Panc1 (cell line): Measurements from ENCODE around the gene MEOX2. TPM values are rescaled to one million over a fixed set of nuclear protein-coding genes. Genes with fewer than 3 reads are reported as not detected.

ENCODE experiments used
- ATAC-seq: fragments of 200-7000 bp; cut with Tn5 transposase; 2 replicates; pipeline ENCODE4 v1.9.1; 2020; ENCODE audit warnings: mild to moderate bottlenecking, moderate library complexity
- BruUV-seq: library from RNA; stranded (reverse); fragments of 400-500 nt; replicated peaks from 2 replicates; lab custom pipeline; 2021; lab: Mats Ljungman, UMichigan
- CTCF ChIA-PET: fragments of 300-600 bp; sonication (Branson Sonifier 250); formaldehyde crosslinking; loops from one replicate; lab custom pipeline; 2022; ENCODE audit warnings: antibody characterized with exemption; lab: Charles Lee
- POLR2A ChIA-PET: fragments of 300-600 bp; sonication (Branson Sonifier 250); formaldehyde crosslinking; loops from one replicate; lab custom pipeline; 2022; ENCODE audit warnings: antibody characterized with exemption; lab: Charles Lee
- DNase-seq: peaks from one replicate; pipeline ENCODE4 v3.0.0-alpha.2; 2010; ENCODE audit warnings: low read depth, low spot score
- H3K27ac ChIP-seq: 2 replicates; pipeline ENCODE4 v1.5.1; 2011; ENCODE audit warnings: mild to moderate bottlenecking, low read length, inconsistent platforms
- H3K27me3 ChIP-seq: fragments of 200-500 bp; sonication (Bioruptor generic); 2 replicates; pipeline ENCODE4 v1.6.0; 2014; ENCODE audit warnings: low read length, inconsistent platforms; ENCODE audit not compliant: control insufficient read depth, insufficient read depth
- H3K36me3 ChIP-seq: fragments of 200-500 bp; sonication (Bioruptor generic); 2 replicates; pipeline ENCODE4 v1.5.1; 2014; ENCODE audit warnings: inconsistent platforms, mild to moderate bottlenecking, low read length, moderate library complexity; ENCODE audit not compliant: control insufficient read depth, insufficient read depth
- H3K4me1 ChIP-seq: 2 replicates; pipeline ENCODE4 v1.5.1; 2011; ENCODE audit warnings: inconsistent platforms, mild to moderate bottlenecking, low read length, moderate library complexity; ENCODE audit not compliant: control insufficient read depth, insufficient read depth
- H3K4me3 ChIP-seq, 2 experiments: 2 replicates each; pipeline ENCODE4 v1.5.1; 2011 to 2012; ENCODE audit warnings: low read depth in 2 of 2, low read length in 2 of 2, mild to moderate bottlenecking in 2 of 2, inconsistent platforms in 1 of 2, moderate library complexity in 1 of 2
- H3K9me3 ChIP-seq: fragments of 200-500 bp; sonication (Bioruptor generic); 2 replicates; pipeline ENCODE4 v1.5.1; 2014; ENCODE audit warnings: low read depth, mild to moderate bottlenecking, inconsistent platforms, low read length, moderate library complexity; ENCODE audit not compliant: control insufficient read depth, insufficient read depth
- CTCF ChIP-seq: fragments of 450-650 bp; IDR thresholded peaks from 2 replicates; pipeline ENCODE4 v1.5.1; 2017; ENCODE audit warnings: mild to moderate bottlenecking
- POLR2AphosphoS5 ChIP-seq: IDR thresholded peaks from 2 replicates; pipeline ENCODE4 v1.6.1; 2012; ENCODE audit warnings: mild to moderate bottlenecking, low read depth, low read length, moderate library complexity
- REST ChIP-seq, 2 experiments: IDR thresholded peaks; 2 replicates each; pipeline ENCODE4 v1.6.1; 2011 to 2012; ENCODE audit warnings: low read depth in 2 of 2, control low read depth in 1 of 2, low read length in 1 of 2, mild to moderate bottlenecking in 1 of 2, moderate library complexity in 1 of 2; ENCODE audit not compliant: insufficient read depth in 1 of 2
- SIN3A ChIP-seq: IDR thresholded peaks from 2 replicates; pipeline ENCODE4 v1.6.1; 2012; ENCODE audit warnings: low read depth, mild to moderate bottlenecking, low read length, moderate library complexity, borderline replicate concordance; ENCODE audit not compliant: insufficient read depth
- TCF7L2 ChIP-seq: IDR thresholded peaks from 2 replicates; pipeline ENCODE4 v1.6.1; 2011; ENCODE audit warnings: mild to moderate bottlenecking, low read depth, low read length, inconsistent platforms
- in situ Hi-C: cut with HindIII; loops from 2 replicates; pipeline ENCODE4 v1.10.0; 2016; ENCODE audit warnings: low sequenced_read_pairs, low pct_unique_long_range_greater_than_20kb
- intact Hi-C: fragments of 100-400 bp; cut with micrococcal nuclease; formaldehyde crosslinking; loops from one replicate; pipeline ENCODE4 v1.10.0; 2022; ENCODE audit not compliant: unreplicated experiment
- total RNA-seq: library from RNA; stranded (reverse); gene quantifications from one replicate; pipeline ENCODE4 v1.2.1, GENCODE V29; 2021; ENCODE audit not compliant: unreplicated experiment

Gene MEOX2
- total RNA-seq, 1 experiment from 2014 or later, result not detected

GRCh38 chr7:15566476-15566875, 120.0 kb downstream of the MEOX2 start:
- POLR2A ChIA-PET, result interaction anchor here (0.6 kb wide), 1 partner anchor 217 kb away, joined by 6 read pairs; no protein-coding TSS in a partner anchor
- CTCF ChIA-PET, result no interaction called here
- ATAC-seq (no peak), DNase-seq (no peak)
- Histone ChIP-seq H3K4me1 (no peaks in the 10 kb centered on the region), H3K36me3 (no peaks in the 10 kb centered on the region), H3K27ac (no peak overlapping the region), H3K9me3 (no peaks in the 10 kb centered on the region), H3K27me3 (no peaks in the 10 kb centered on the region), H3K4me3 (no peak overlapping the region)
- TF ChIP-seq SIN3A, result no peak
- TF ChIP-seq REST (IDR thresholded peaks at IDR 0.05; ENCODE audit: insufficient read depth in 1 of 2, low read depth in 2 of 2, low read length in 1 of 2), result no peak
- no peak for TF ChIP-seq TCF7L2
- TF ChIP-seq CTCF, result no peak
- TF ChIP-seq POLR2AphosphoS5, result no peak
- BruUV-seq, result no TSS peak
- intact Hi-C loops (no loop called here), in situ Hi-C loops (no loop called here)

GRCh38 chr7:15561835-15562234, 124.6 kb downstream of the MEOX2 start, which contains the start of gene AGMO:
AGMO (minus strand) TSS chr7:15562015.
- no TSS peak for BruUV-seq
- Histone ChIP-seq H3K36me3 (no peaks in the 10 kb centered on the region), H3K27ac (no peak within 1 kb of the TSS), H3K27me3 (no peaks in the 10 kb centered on the region), H3K4me3 (no peak within 1 kb of the TSS), H3K4me1 (no peaks in the 10 kb centered on the region; the same call in 1 of the 2 replicates), H3K9me3 (no peaks in the 10 kb centered on the region)
- no peak for DNase-seq
- ATAC-seq, result no peak
- TF ChIP-seq REST (IDR thresholded peaks at IDR 0.05; ENCODE audit: insufficient read depth in 1 of 2, low read depth in 2 of 2, low read length in 1 of 2) (no peak), SIN3A (no peak), POLR2AphosphoS5 (no peak), TCF7L2 (no peak), CTCF (no peak)
- intact Hi-C loops, result no loop called here
- ChIA-PET CTCF (no interaction called here), POLR2A (no interaction called here)
- in situ Hi-C loops, result no loop called here
